GM12892 (cell line): ENCODE results near the gene ARHGAP32.

Source experiments
- POLR2A ChIP-seq: IDR thresholded peaks from 2 replicates; pipeline ENCODE4 v1.6.1; 2011; ENCODE audit warnings: low read depth, low read length, control low read depth
- POLR2AphosphoS5 ChIP-seq: IDR thresholded peaks from 2 replicates; pipeline ENCODE4 v1.6.1; 2011; ENCODE audit warnings: low read depth, low read length, control low read depth
- TAF1 ChIP-seq: IDR thresholded peaks from 2 replicates; pipeline ENCODE4 v1.6.1; 2011; ENCODE audit warnings: low read depth, mild to moderate bottlenecking, control low read depth, low read length, borderline replicate concordance

DNA sequence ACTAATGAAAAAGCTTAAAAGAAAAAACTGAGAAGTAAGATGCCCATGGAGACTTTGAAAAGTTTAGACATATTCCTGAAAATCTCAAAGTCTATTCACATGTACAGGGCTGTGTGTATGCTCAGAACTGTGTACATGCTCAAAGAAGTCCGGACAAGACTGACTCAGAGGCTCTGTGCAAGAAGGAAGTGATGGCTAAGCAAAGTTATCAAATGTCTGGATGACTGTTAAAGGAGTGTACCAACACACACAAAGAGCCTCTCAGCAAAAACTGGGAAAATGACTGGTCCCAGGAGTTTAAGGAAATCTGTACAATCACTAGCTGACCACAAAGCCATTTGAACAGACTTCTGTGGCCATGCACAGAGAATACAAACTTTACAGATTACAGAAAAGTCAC lies 33.1 kb upstream of the ARHGAP32 start:
- TF ChIP-seq POLR2AphosphoS5 (no peak), POLR2A (no peak), TAF1 (no peak)
